DND-41 (cell line): Measurements from ENCODE around the gene MAP4.

Experiments used
- ATAC-seq: fragments of 200-7000 bp; cut with Tn5 transposase; 3 replicates; pipeline ENCODE4 v1.9.1; 2021; ENCODE audit warnings: low read depth; ENCODE audit not compliant: insufficient read depth
- DNase-seq: peaks from one replicate; pipeline ENCODE4 v3.0.0-alpha.2; 2020
- H2AFZ ChIP-seq: 2 replicates; pipeline ENCODE4 v1.6.0; 2012; ENCODE audit warnings: low read depth, low read length
- H3K27ac ChIP-seq: 2 replicates; pipeline ENCODE4 v1.5.1; 2012; ENCODE audit warnings: low read length, inconsistent platforms
- H3K27me3 ChIP-seq: fragments of 200-600 bp; sonication (generic); 2 replicates; pipeline ENCODE4 v1.6.0; 2012; ENCODE audit warnings: low read length, mild to moderate bottlenecking, inconsistent platforms; ENCODE audit not compliant: insufficient read depth, poor library complexity
- H3K36me3 ChIP-seq: 2 replicates; pipeline ENCODE4 v1.5.1; 2012; ENCODE audit warnings: low read length, inconsistent platforms; ENCODE audit not compliant: insufficient read depth
- H3K4me1 ChIP-seq: 2 replicates; pipeline ENCODE4 v1.5.1; 2012; ENCODE audit warnings: mild to moderate bottlenecking, low read length; ENCODE audit not compliant: insufficient read depth
- H3K4me2 ChIP-seq: 2 replicates; pipeline ENCODE4 v1.6.0; 2012; ENCODE audit warnings: mild to moderate bottlenecking, moderate library complexity, low read length, inconsistent platforms; ENCODE audit not compliant: insufficient read depth
- H3K4me3 ChIP-seq, 2 experiments: fragments of 200-600 bp in 1 of 2; shearing (Covaris generic) in 1 of 2; 2 replicates each; pipeline ENCODE4 v1.5.1; 2012 to 2016; ENCODE audit warnings: inconsistent platforms in 2 of 2, low read length in 2 of 2, mild to moderate bottlenecking in 2 of 2, low read depth in 1 of 2, moderate library complexity in 1 of 2
- H3K79me2 ChIP-seq: 2 replicates; pipeline ENCODE4 v1.6.0; 2012; ENCODE audit warnings: low read length, inconsistent platforms; ENCODE audit not compliant: insufficient read depth
- H3K9ac ChIP-seq: 2 replicates; pipeline ENCODE4 v1.6.0; 2012; ENCODE audit warnings: low read depth, mild to moderate bottlenecking, inconsistent platforms, low read length, moderate library complexity
- H3K9me3 ChIP-seq: 2 replicates; pipeline ENCODE4 v1.5.1; 2012; ENCODE audit warnings: low read length, moderate library complexity, mild to moderate bottlenecking, inconsistent platforms; ENCODE audit not compliant: insufficient read depth, severe bottlenecking
- H4K20me1 ChIP-seq: 2 replicates; pipeline ENCODE4 v1.6.0; 2012; ENCODE audit warnings: low read length; ENCODE audit not compliant: insufficient read depth
- CTCF ChIP-seq: IDR thresholded peaks from 2 replicates; pipeline ENCODE4 v1.5.1; 2012; ENCODE audit warnings: borderline replicate concordance, low read length, moderate library complexity, mild to moderate bottlenecking; ENCODE audit not compliant: poor library complexity, severe bottlenecking; ENCODE audit errors: extremely low read depth
- EZH2 ChIP-seq: IDR thresholded peaks from 3 replicates; pipeline ENCODE4 v1.6.1; 2012; ENCODE audit warnings: borderline replicate concordance, low read depth, mild to moderate bottlenecking, moderate library complexity, low read length, inconsistent platforms; ENCODE audit not compliant: severe bottlenecking

Gene MAP4

GRCh38 chr3:47896736-47897135 is 119.5 kb downstream of the MAP4 start:
- no peak overlapping the region for H3K9ac ChIP-seq
- no peak for TF ChIP-seq EZH2
- no peak for TF ChIP-seq CTCF

GRCh38 chr3:47895241-47895640 is 121.0 kb downstream of the MAP4 start:
- peaks cover 20% of the 10 kb centered on the region for H3K36me3 ChIP-seq
- TF ChIP-seq CTCF = no peak
- no peak for TF ChIP-seq EZH2
- H3K9me3 ChIP-seq = no peaks in the 10 kb centered on the region
- no peaks in the 10 kb centered on the region; the same call in 1 of the 2 replicates for H3K4me1 ChIP-seq
- no peak overlapping the region for H2AFZ ChIP-seq
- H3K4me2 ChIP-seq = no peak overlapping the region
- no peaks in the 10 kb centered on the region for H3K79me2 ChIP-seq
- H4K20me1 ChIP-seq = no peaks in the 10 kb centered on the region
- DNase-seq (no peak), ATAC-seq (no peak)
- no peak overlapping the region for H3K27ac ChIP-seq
- no peak overlapping the region for H3K4me3 ChIP-seq
- no peak overlapping the region for H3K9ac ChIP-seq
- no peaks in the 10 kb centered on the region for H3K27me3 ChIP-seq

More at GRCh38 chr3:47896736-47897135, 119.5 kb downstream of the MAP4 start:
- Histone ChIP-seq H3K9me3 (no peaks in the 10 kb centered on the region), H3K4me2 (no peak overlapping the region), H4K20me1 (no peaks in the 10 kb centered on the region), H3K4me3 (no peak overlapping the region), H3K79me2 (no peaks in the 10 kb centered on the region), H2AFZ (no peak overlapping the region), H3K27me3 (no peaks in the 10 kb centered on the region), H3K36me3 (peaks cover 19% of the 10 kb centered on the region), H3K4me1 (no peaks in the 10 kb centered on the region; the same call in 1 of the 2 replicates), H3K27ac (no peak overlapping the region)
- DNase-seq (no peak), ATAC-seq (no peak)

GRCh38 chr3:47892286-47893040 is 123.8 kb downstream of the MAP4 start:
- Histone ChIP-seq H3K79me2 (no peaks in the 10 kb centered on the region), H4K20me1 (no peaks in the 10 kb centered on the region), H3K4me3 (no peak overlapping the region), H3K9ac (no peak overlapping the region), H2AFZ (no peak overlapping the region), H3K9me3 (no peaks in the 10 kb centered on the region), H3K4me1 (no peaks in the 10 kb centered on the region), H3K36me3 (peaks cover 17% of the 10 kb centered on the region), H3K27me3 (no peaks in the 10 kb centered on the region), H3K4me2 (no peak overlapping the region), H3K27ac (no peak overlapping the region)
- TF ChIP-seq CTCF = no peak
- TF ChIP-seq EZH2 = no peak
- ATAC-seq = no peak
- no peak for DNase-seq
